NCI-H526 (cell line): ENCODE results near the gene METTL16.
"Not testable (repeated sequence)": the region's sequence is repeated elsewhere in the genome, so short reads cannot be mapped to it uniquely, and the experiment has no call there.

Experiments
- DNase-seq, 2 experiments: peaks; one replicate each; lab custom pipeline; 2025; lab: John Stamatoyannopoulos, UW

The METTL16 gene

DNA sequence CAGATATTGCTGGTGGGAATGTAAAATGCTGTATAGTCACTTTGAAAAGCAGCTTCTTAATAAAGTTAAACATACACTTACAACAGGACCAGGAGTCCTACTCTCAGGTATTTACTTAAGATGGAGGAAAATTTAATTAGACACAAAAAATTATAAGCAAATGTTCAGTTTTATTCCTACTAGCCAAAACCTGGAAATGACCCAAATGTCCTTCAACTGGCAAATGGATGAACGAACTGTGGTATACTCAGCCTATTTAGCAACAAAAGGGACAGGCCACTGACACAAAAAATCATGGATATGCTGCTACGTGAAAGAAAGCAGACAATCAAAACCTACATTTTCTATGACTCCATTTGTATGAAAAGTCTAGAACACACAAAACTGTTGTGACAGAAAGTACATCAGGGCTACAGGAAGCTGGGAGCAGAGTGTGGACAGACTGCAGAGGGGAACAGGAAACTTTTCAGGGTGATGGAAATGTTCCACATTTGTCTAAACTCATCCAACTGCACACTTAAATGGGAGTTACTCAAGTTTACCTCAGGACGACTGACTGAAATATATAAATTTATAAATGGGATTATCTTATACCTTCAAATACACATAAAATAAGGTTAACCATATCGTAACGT, 61.6 kb downstream of the METTL16 start:
- no peak for DNase-seq

DNA sequence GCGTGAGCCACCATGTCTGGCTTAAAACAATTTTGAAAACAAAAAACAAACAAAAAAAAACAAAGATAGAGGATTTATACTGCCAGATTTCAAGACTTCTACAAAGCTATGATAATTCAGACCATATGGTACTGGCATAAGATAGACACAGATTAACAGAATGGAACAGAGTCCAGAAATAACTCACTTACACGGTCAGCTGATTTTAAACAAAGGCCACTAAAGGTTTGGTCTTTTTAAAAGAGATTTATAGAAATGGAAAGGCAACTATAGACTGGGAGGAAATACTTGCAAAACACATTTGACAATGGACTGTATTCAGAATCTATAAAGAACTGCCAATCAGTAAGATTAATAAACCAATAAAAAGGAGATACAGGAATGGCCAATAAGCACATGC, 62.2 kb downstream of the METTL16 start:
- no peak for DNase-seq

DNA sequence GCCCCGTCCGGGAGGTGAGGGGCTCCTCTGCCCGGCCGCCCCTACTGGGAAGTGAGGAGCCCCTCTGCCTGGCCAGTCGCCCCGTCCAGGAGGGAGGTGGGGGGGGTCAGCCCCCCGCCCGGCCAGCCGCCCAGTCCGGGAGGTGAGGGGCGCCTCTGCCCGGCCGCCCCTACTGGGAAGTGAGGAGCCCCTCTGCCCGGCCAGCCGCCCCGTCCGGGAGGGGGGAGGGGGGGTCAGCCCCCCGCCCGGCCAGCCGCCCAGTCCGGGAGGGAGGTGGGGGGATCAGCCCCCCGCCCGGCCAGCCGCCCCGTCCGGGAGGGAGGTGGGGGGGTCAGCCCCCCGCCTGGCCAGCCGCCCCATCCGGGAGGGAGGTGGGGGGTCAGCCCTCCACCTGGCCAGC, 64.2 kb downstream of the METTL16 start:
- not testable (repeated sequence) for DNase-seq

DNA sequence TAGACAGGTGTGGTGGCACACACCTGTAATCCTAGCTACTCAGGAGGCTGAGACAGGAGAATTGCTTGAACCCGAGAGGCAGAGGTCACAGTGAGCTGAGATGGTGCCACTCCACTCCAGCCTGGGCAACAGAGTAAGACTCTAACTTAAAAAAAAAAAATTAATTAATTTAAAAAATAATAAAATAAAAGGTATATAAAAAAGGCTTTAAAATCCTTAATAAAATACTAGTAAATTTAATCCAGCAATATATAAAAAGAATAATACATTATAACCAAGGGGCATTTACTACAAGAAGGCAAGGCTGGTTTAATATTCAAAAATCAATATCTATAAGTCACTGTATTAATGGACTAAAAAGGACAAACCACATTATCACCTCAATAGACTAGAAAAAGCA, 66.0 kb downstream of the METTL16 start:
- no peak for DNase-seq

DNA sequence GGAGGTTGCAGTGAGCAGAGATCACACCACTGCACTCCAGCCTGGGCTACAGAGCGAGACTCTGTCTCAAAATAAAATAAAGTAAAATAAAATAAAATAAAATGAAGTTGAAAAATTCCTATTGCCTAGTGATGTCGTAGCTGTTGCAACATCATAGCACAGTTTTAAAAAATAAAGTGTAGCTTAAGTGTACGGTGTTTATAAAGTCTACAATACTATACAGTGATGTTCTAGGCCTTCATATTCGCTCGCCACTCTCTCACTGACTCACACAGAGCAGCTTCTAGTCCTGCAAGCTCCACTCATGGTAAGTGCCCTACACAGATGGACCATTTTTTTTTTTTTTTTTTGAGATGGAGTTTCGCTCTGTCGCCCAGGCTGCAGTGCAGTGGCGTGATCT, 67.3 kb downstream of the METTL16 start:
- no peak for DNase-seq

DNA sequence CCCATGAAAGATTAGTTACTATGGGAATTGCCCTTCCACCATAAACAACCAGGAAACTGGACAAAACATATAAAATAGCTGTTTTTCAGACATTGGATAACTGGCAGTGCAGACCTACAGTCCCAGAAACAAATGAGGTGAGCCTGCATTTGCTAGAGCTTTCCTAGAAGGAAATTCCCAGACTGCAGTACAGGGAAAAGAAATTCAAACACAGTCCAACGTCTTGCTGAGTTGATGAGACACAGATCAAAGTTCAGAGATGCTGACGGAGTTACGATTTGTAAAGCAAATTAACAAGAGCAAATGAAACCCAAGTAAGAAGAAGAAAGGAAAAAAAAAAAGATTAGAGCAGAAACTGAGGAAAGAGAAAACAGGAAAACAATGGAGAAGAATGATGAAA, 69.5 kb downstream of the METTL16 start:
- DNase-seq, result no peak

DNA sequence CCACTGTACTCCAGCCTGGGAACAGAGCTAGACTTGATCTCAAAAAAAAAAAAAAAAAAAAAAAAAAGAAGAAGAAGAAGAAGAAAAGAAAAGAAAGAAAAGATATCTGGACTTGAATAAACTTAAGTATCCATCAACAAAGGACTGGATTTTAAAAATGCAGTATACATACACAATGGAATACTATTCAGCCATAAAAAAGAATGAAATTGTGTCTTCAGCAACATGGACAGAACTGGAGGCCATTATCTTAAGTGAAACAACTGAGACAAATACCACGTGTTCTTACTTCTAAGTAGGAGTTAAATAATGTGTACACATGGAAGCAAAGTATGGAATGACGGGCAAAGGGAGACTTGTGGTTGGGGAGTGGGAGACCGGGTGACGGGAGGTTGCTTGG, 70.8 kb downstream of the METTL16 start:
- DNase-seq, result no peak

DNA sequence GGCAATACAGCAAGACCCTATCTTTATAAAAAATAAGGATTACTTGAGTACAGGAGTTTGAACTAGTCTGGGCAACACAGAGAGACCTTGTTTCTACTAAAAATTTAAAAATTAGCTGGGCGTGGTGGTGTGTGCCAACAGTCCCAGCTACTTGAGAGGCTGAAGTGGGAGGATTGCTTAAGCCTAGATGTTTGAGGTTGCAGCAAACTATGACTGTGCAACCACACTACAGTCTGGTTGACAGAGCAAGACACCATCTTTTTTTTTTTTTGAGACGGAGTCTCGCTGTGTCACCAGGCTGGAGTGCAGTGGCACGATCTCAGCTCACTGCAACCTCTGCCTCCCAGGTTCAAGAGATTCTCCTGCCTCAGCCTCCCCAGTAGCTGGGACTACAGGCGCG, 71.7 kb downstream of the METTL16 start:
- not testable (repeated sequence) for DNase-seq

DNA sequence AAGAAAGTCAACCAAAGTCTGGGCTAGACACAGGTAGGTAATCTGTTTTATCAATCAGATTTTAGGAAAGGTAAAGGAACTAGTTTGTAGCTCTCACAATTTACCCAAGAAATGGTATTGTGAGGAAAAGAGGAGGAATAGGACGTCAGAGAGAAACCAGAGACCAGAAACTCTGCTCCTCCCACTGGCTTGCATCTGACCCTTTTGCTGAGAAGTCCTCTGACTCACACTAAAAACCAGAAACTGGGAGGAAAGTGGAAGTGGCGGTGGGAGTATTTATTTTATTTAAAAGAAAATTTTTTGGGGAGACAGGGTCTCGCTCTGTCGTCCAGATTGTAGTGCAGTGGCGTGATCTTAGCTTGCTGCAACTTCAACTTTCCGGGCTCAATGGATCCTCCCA, 72.9 kb downstream of the METTL16 start:
- no peak for DNase-seq

DNA sequence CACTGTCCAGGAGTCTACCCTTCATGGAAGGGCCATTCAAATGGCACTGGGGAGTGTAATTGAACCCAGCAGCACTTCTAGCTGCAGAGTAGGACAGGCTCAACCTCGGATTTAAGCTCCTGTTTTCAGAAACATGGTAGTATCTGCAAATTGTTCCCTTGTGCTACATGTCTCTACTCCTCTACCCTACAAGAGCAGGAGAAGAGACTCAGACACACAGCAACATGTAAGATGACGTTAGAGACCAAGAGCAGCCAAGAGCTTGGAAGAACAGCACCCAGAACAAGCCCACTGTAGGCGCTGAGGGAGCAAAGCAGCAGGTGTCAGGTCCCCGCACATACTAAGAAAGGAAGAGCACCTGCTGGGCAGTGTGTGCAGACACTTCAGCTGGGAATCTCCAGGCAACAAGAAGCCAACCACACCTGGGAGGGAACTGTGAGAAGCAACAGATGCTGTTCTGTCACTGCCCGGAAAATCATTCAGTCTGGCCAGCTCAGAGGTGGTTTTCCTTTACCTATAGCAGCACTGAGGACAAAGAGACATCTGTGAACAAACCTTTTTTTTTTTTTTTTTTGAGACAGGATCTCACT, 75.3 kb downstream of the METTL16 start:
- DNase-seq, result no peak

DNA sequence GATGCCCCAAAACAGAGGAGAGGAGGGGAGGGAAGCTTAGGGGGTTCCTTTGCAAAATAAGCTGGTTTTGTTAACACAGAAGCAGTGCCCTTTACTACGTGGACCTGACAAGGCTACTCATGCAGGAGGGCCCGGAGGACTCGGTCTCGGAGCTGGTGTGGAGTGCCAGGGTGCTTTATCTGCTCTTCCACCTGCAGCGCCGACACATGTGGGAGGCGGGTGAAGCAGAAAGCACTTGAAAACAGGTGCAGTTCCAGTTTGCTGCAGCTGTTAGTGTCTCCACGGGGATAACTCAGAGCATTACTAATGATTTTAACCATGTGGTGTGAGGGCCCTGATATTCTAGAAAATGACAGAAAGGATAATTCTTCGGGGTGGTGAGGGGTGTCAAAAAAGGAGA, 75.8 kb downstream of the METTL16 start:
- DNase-seq, result no peak

DNA sequence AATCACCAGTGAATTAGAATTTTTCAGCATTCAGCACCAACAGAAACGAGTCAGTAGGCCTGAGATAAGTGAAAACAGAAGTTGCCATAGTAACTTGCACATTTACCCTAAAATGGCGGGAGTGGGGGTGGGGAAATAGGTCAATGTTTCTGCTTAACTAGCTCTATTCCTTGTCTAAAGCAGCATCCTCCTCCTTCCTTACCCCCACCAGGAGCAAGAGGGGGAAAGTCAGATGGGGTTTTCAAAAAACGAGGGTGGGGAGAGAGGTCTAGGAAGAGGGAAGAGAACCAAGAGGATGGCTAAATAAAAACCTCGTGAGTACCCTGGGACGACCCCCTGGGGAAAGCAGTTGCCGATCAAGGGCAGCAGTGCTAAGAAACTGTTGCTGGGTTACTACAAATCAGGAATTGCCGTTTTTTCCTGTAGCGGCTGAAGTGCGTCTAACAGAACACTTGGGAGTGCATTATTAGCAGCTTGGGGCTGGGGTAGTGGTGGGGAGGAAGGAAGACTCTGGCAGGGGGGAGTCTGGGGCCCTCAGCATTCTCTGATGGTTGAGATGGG, 76.4 kb downstream of the METTL16 start:
- no peak for DNase-seq

DNA sequence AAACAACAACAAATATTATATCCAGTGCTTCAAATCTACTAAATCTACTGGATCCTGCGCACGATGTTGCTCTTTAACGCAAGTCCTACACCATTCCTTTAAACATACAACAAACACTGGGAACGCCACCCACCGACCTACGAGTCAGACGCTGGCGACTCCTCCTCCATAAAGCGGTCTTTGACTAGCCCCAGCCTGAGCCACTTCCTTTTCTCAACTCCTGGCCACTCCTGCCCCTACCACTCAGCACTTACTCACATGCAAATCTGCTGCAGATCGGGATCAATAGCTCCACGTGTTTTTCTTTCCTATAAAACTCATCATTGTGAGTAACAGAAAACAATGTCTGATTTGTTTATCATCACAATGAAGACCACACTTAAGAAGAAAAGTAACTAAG, 78.0 kb downstream of the METTL16 start:
- DNase-seq, result no peak

DNA sequence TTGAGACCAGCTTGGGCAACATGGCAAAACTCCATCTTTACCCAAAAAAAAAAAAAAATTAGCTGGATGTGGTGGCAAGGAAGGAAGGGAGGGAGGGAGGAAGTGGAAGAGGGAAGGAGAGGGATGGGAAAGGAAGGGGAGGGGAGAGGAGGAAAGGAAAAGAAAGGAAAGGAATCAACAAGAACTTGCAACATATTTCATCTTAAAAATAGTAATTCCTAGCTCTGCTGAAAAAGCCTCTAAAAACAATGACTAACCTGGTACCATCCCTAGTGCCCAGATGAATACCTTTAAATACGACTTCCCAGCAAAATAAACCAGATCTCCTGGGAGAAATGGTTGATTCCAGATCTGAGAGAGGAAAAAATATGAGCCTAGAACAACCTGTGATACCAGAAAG, 83.8 kb downstream of the METTL16 start:
- DNase-seq, result no peak

DNA sequence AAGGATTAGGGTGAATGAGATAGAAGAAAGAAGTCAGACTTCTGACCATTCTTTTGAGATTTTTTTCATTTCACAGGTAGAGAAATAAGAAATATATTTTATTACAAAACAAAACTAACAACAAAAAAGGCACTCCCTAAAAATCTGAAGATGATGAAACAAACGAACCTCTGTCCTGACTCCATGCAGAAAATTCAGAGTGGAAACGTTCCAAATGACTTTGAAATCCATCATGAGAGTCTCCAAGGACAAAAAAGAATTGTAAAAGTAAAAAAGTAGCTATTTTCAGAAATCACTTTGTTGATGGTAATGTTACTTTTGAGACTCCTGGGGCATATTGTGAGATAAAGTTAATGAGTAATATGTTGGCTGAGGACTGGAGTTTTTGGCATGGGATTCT, 84.5 kb downstream of the METTL16 start:
- DNase-seq, result no peak

DNA sequence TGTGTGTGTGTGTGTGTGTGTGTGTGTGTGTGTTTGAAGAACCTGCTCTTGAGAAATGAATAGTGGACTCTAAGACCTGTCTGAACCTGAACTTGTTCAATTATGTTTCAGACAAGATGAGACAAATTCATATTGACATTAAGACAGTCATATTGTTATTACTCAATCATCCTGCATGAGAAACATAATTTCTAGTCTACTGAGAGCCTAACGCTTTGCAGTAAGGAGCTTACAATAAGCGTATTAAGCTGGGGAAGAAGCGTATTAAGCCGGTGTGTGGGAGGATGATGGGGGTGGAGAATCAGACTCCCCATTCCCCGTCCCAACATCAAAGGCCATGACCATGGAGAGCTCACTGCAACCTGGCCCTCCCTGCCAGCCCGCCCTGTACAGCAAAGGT, 88.4 kb downstream of the METTL16 start:
- no peak for DNase-seq

DNA sequence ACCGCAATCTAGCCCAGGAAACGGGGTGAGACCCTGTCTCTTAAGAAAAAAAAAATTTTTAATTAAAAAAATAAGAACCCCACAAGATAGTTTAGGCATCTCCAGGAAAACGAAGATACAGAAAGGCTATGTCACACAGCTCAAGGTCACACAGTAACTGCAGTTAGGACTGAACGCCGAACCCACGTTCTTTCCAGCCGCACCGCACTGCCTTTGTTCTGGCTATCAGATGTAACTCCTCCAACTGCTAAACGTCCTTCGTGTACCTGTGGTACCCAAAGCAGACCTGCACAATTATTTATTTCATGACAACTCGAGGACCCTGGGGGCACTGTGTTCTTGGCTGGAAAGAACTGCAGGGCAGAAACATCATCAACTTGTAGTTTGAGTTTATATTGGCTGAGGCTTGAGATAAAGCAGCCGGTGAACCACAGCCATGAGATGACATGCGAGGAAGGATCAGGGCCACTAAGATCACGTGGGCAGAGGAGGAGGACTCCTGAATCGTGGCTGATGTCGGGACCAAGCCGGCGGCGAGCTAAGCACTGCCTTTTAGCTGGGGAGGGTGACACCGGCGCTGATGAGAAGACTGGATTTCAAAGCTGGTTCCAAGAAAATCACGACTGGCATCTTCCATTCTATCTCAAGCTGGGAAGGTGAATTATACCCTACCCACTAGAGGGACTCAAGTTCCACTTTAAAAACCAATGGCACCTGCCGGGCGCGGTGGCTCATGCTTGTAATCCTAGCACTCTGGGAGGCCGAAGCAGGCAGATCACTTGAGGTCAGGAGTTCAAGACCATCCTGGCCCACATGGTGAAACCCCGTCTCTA, 90.2 kb downstream of the METTL16 start:
- no peak for DNase-seq

DNA sequence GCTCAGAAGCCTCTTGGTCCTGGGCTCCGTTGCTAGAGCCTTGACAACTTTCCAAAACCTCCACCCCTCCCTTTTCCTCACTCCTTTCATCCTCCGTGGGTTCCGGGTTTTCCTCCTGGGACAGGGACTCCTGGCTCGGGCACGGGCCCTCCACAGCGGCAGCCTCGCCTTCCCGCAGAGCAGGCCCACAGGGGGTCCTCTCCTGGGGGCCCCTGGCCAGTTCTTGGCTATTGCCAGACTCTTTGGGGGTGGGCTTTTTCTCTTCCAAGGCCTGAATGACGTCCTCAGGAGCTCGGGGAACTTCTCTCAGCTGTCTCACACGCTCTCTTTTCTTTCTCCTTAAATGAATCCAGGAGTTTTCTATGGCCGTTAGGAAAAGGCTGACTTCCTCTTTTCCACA, 91.5 kb downstream of the METTL16 start:
- DNase-seq, result no peak

DNA sequence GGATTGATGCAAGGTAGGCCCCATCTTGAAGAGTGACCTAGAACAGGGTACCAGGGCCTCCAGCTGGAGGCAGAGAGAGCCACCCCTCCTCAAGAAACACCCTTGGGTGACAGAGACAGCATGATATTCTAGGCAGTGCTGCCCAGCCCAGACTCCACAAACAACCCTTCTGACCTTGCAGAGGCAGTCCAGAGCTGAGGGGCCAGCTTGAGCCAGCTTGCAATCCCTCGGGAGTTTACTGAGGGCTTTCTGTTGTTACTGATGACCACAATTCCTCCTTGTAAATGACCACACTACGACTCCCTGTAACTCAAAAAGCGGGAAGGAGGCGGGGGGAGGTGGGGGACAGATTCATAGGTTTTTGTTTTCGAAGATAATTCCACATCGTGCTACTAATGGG, 92.2 kb downstream of the METTL16 start:
- DNase-seq, result no peak

DNA sequence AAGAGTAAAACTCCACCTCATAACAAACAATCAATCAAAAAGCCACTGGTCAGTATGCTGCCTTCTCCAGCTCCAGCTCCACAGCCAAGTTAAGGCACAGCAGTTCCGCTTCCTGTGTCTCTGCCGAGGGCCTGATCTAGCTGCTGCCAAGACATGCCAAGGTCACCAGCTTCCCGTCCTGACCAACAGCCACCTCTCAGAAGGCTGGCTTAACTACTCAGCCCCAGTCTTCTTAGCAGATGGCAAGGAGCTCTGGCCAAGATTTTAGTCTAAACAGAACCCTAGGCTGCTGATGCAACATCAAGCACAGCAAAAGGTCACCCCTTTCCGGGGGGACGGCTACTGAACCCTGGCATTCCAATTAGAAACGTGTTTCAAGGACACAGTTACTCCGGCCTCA, 93.1 kb downstream of the METTL16 start:
- DNase-seq, result no peak

DNA sequence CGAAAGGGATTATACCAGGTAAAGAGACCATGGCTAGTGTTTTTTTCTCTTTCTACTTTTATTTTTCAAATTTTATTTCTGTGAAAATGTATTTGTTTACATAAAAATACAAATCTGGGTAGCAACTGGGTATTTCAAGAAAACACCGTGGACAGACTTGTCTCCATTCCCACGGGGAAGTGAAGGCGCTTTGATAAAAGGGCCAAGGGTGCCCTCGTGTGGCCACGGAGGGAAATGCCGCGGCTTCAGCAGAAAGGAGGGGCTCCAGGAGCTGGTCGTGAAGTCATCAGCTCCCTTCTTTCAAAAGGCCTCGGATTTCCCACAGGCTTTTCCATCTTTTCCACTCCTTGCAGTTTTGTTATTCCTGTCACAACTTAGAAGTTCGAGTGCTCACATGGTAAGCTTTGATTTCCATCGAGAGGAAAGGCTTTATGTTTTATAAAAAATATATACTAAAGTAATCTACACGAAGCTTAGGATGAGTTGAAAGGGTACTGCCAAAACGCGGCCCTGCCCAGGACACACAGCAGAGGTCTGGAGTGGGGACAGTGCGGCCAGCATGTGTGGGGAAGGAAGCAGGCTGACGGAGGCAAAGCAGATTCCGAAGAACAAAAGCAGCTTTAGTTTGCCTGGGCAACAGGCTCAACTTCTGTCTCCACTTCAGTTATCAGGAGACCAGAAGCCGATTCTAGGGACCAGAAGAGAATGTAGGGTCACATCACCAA, 95.5 kb downstream of the METTL16 start:
- DNase-seq, result peak; percentile 33 to 70

DNA sequence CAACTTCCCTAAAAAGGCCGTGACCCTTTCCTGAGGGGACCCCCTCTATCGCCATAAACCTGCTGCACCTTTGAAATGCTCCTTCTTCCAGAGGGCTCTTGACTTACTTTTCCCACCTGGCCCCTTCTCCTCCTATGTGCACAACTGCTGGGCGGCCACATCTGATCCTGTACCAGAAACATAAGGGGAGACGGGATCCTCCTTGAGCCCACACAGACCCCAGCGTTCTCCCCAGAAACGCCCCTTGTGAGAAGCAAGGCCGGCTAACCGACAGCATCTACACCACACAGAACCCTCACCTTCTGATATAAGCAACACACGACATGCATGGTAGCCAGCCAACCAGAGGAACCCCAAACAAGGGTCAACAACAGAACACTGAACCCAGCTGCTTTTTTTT, 96.6 kb downstream of the METTL16 start:
- no peak for DNase-seq
